ES-I3 (cell line): ENCODE measurements around the gene SOS1.
"Not testable (repeated sequence)": the region's sequence is repeated elsewhere in the genome, so short reads cannot be mapped to it uniquely, and the experiment has no call there.

Experiments used
- H3K36me3 ChIP-seq: 2 replicates; pipeline ENCODE4 v1.6.1; 2013; ENCODE audit warnings: mild to moderate bottlenecking, low read length, control low read depth, moderate library complexity; ENCODE audit not compliant: insufficient read depth
- H3K4me1 ChIP-seq: 2 replicates; pipeline ENCODE4 v1.6.1; 2013; ENCODE audit warnings: mild to moderate bottlenecking, control low read depth, low read length; ENCODE audit not compliant: insufficient read depth
- H3K9ac ChIP-seq: 2 replicates; pipeline ENCODE4 v1.6.1; 2013; ENCODE audit warnings: low read depth, mild to moderate bottlenecking, low read length, moderate library complexity
- H3K9me3 ChIP-seq: 2 replicates; pipeline ENCODE4 v1.6.1; 2013; ENCODE audit warnings: mild to moderate bottlenecking, low read length, moderate library complexity; ENCODE audit not compliant: control insufficient read depth, insufficient read depth

The SOS1 gene

GRCh38 chr2:39144416-39144815, 23.6 kb upstream of the SOS1 start:
- H3K36me3 ChIP-seq = no peaks in the 10 kb centered on the region
- peaks cover 23% of the 10 kb centered on the region for H3K4me1 ChIP-seq
- no peak overlapping the region for H3K9ac ChIP-seq
- no peaks in the 10 kb centered on the region for H3K9me3 ChIP-seq

- H3K9ac ChIP-seq = no peak overlapping the region
- no peaks in the 10 kb centered on the region for H3K36me3 ChIP-seq
- H3K9me3 ChIP-seq = no peaks in the 10 kb centered on the region
- peaks cover 26% of the 10 kb centered on the region for H3K4me1 ChIP-seq
Measured at GRCh38 chr2:39142904-39143605, 22.2 kb upstream of the SOS1 start.

- Histone ChIP-seq H3K9me3 (no peaks in the 10 kb centered on the region), H3K4me1 (peaks cover 26% of the 10 kb centered on the region), H3K9ac (no peak overlapping the region), H3K36me3 (no peaks in the 10 kb centered on the region)
Measured at GRCh38 chr2:39141334-39142271, 20.8 kb upstream of the SOS1 start.

- H3K9ac ChIP-seq, H3K9me3 ChIP-seq, H3K36me3 ChIP-seq: not testable (repeated sequence)
- peaks cover 26% of the 10 kb centered on the region for H3K4me1 ChIP-seq
Measured at GRCh38 chr2:39140948-39141333, 20.1 kb upstream of the SOS1 start.

- Histone ChIP-seq H3K4me1 (peaks cover 26% of the 10 kb centered on the region), H3K9ac (no peak overlapping the region), H3K9me3 (no peaks in the 10 kb centered on the region), H3K36me3 (no peaks in the 10 kb centered on the region)
Measured at GRCh38 chr2:39140322-39140847, 19.5 kb upstream of the SOS1 start.

- Histone ChIP-seq H3K4me1 (peaks cover 26% of the 10 kb centered on the region), H3K36me3 (no peaks in the 10 kb centered on the region), H3K9me3 (no peaks in the 10 kb centered on the region), H3K9ac (no peak overlapping the region)
Measured at GRCh38 chr2:39139511-39140237, 18.8 kb upstream of the SOS1 start.

- H3K4me1 ChIP-seq = peaks cover 26% of the 10 kb centered on the region
- H3K36me3 ChIP-seq = no peaks in the 10 kb centered on the region
- H3K9me3 ChIP-seq = no peaks in the 10 kb centered on the region
- no peak overlapping the region for H3K9ac ChIP-seq
Measured at GRCh38 chr2:39138837-39139211, 18.0 kb upstream of the SOS1 start.

GRCh38 chr2:39138187-39138836, 17.5 kb upstream of the SOS1 start:
- H3K4me1 ChIP-seq = peaks cover 26% of the 10 kb centered on the region
- not testable (repeated sequence) for H3K9ac ChIP-seq

GRCh38 chr2:39136799-39137198, 15.9 kb upstream of the SOS1 start:
- Histone ChIP-seq H3K9me3 (no peaks in the 10 kb centered on the region), H3K36me3 (no peaks in the 10 kb centered on the region), H3K4me1 (peaks cover 19% of the 10 kb centered on the region), H3K9ac (no peak overlapping the region)

More at GRCh38 chr2:39138187-39138836, 17.5 kb upstream of the SOS1 start:
- H3K36me3 ChIP-seq, H3K9me3 ChIP-seq: not testable (repeated sequence)

GRCh38 chr2:39135690-39136259, 14.9 kb upstream of the SOS1 start:
- no peaks in the 10 kb centered on the region for H3K9me3 ChIP-seq
- peaks cover 12% of the 10 kb centered on the region for H3K4me1 ChIP-seq
- H3K36me3 ChIP-seq = no peaks in the 10 kb centered on the region
- no peak overlapping the region for H3K9ac ChIP-seq

GRCh38 chr2:39133215-39133851, 12.5 kb upstream of the SOS1 start:
- no peaks in the 10 kb centered on the region for H3K4me1 ChIP-seq
- H3K9me3 ChIP-seq = no peaks in the 10 kb centered on the region
- H3K36me3 ChIP-seq = no peaks in the 10 kb centered on the region
- no peak overlapping the region for H3K9ac ChIP-seq

GRCh38 chr2:39128919-39129391, 8.1 kb upstream of the SOS1 start:
- Histone ChIP-seq H3K36me3 (no peaks in the 10 kb centered on the region), H3K9ac (no peak overlapping the region), H3K9me3 (no peaks in the 10 kb centered on the region), H3K4me1 (no peaks in the 10 kb centered on the region)

- Histone ChIP-seq H3K36me3 (no peaks in the 10 kb centered on the region), H3K9me3 (no peaks in the 10 kb centered on the region), H3K4me1 (no peaks in the 10 kb centered on the region), H3K9ac (no peak overlapping the region)
Measured at GRCh38 chr2:39127973-39128372, 7.1 kb upstream of the SOS1 start.
